HG02759 (cell line): Measurements from ENCODE around the gene KIAA1586.

Source experiments
- ATAC-seq: cut with Tn5 transposase; IDR thresholded peaks from one replicate; pipeline ENCODE4 v1.9.1; 2021; ENCODE audit warnings: mild to moderate bottlenecking, moderate library complexity; ENCODE audit not compliant: unreplicated experiment

The KIAA1586 gene

GRCh38 chr6:57102976-57103375 is 56.5 kb downstream of the KIAA1586 start:
- no peak for ATAC-seq

GRCh38 chr6:57104336-57104735 is 57.8 kb downstream of the KIAA1586 start:
- ATAC-seq: no peak
